Right lung (tissue), 5 donors: ENCODE results near the gene MGMT. TPM values are rescaled to one million over a fixed set of nuclear protein-coding genes. Genes with fewer than 3 reads are reported as not detected.

Source experiments
- DNase-seq, 2 donors: peaks; one replicate each; pipeline ENCODE4 v3.0.0-alpha.2; 2013
- polyA plus RNA-seq, 5 donors: library from polyadenylated mRNA; unstranded; fragments of 120-200 nt; gene quantifications; one replicate each; pipeline versions ENCODE4 v1.2.1 to v1.2.3, GENCODE V29; 2013; ENCODE audit warnings: inconsistent platforms in 1 of 5, low replicate concordance in 1 of 5; ENCODE audit not compliant: insufficient read length in 5 of 5, insufficient read depth in 1 of 5

MGMT gene
- polyA plus RNA-seq, 5 donors, result 12.1 to 22.3 (median 15.6) TPM

GRCh38 chr10:129756912-129757901 lies 290.2 kb downstream of the MGMT start:
- peak in 1 of 2 donors; percentile 10 for DNase-seq

GRCh38 chr10:129758207-129759021 lies 291.4 kb downstream of the MGMT start:
- no peak for DNase-seq

- no peak for DNase-seq
Observed at GRCh38 chr10:129759214-129760002, 292.4 kb downstream of the MGMT start.

- DNase-seq, result no peak
Observed at GRCh38 chr10:129760003-129760315, 292.9 kb downstream of the MGMT start.

GRCh38 chr10:129760416-129760815 lies 293.4 kb downstream of the MGMT start:
- DNase-seq, result no peak

- no peak for DNase-seq
Observed at GRCh38 chr10:129761197-129761972, 294.3 kb downstream of the MGMT start.

GRCh38 chr10:129761981-129762956 lies 295.2 kb downstream of the MGMT start:
- DNase-seq, result no peak

- DNase-seq, result no peak
Observed at GRCh38 chr10:129764011-129764900, 297.2 kb downstream of the MGMT start.

GRCh38 chr10:129764901-129765663 lies 298.0 kb downstream of the MGMT start:
- no peak for DNase-seq

GRCh38 chr10:129765664-129766550 lies 298.9 kb downstream of the MGMT start:
- DNase-seq, result no peak

- DNase-seq, result no peak
Observed at GRCh38 chr10:129766611-129767550, 299.8 kb downstream of the MGMT start.

GRCh38 chr10:129767751-129768150 lies 300.7 kb downstream of the MGMT start:
- no peak for DNase-seq

GRCh38 chr10:129768437-129769355 lies 301.7 kb downstream of the MGMT start:
- no peak for DNase-seq

GRCh38 chr10:129769381-129770116 lies 302.5 kb downstream of the MGMT start:
- no peak for DNase-seq
